Measurements from ENCODE around the gene EVPLL.
"Not testable (repeated sequence)": the region's sequence is repeated elsewhere in the genome, so short reads cannot be mapped to it uniquely, and the experiment has no call there.

DNA sequence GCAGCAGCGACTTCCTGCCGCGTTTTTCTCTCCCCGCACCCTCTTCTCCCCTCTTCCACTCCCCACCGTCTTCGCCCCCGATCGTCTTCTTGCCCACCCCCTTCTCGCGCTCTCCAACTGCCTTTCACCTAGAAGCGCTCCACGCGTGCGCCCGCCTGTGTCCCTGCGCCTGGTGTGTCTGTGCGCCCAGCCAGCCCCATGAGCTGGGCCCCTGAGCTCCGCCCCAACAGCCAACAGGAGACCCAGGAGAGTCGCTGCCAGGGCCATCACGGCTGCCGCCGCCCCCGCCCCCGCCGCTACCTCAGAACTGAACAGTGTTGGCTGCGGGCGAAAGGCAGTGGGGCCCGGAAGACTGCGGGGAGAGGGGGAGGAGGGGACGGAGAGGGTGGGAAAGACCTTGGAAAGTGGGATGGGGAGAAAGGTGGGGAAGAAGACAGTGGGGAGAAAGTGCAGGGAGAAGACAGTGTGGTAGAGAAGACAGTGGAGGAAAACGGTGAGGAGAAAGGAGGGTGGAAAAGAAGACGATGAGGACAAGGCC lies 34.5 kb downstream of the EVPLL start:
- not testable (repeated sequence) for TF ChIP-seq POLR2AphosphoS5 (IDR thresholded peaks at IDR 0.05; ENCODE audit: borderline replicate concordance, low read depth, low read length); EZH2 (IDR thresholded peaks at IDR 0.05); FOXP2 (optimal IDR thresholded peaks at IDR 0.05; ENCODE audit: control extremely low read depth, extremely low read length, insufficient read depth)
